Lung (tissue), 12 donors: Measurements from ENCODE around the gene ZNF473. TPM values are rescaled to one million over a fixed set of nuclear protein-coding genes. Genes with fewer than 3 reads are reported as not detected.

Experiments used
- ATAC-seq: fragments of 200-7000 bp; cut with Tn5 transposase; one replicate; pipeline ENCODE4 v1.9.1; 2020; ENCODE audit warnings: moderate number of reproducible peaks; ENCODE audit not compliant: insufficient read depth, low FRiP score
- DNase-seq, 3 donors: peaks; one replicate each; pipeline ENCODE4 v3.0.0-alpha.2; 2013 to 2017
- H3K27ac ChIP-seq, 2 donors: one replicate each; pipeline ENCODE4 v1.5.1; 2013; ENCODE audit warnings: mild to moderate bottlenecking in 2 of 2, moderate library complexity in 2 of 2, control low read depth in 1 of 2, inconsistent platforms in 1 of 2, low read depth in 1 of 2, low read length in 1 of 2
- H3K27me3 ChIP-seq, 3 donors: one replicate each; pipeline ENCODE4 v1.5.1; 2013; ENCODE audit warnings: low read length in 2 of 3; ENCODE audit not compliant: control insufficient read depth in 3 of 3, insufficient read depth in 3 of 3
- H3K36me3 ChIP-seq, 4 donors: one replicate each; pipeline ENCODE4 v1.5.1; 2013; ENCODE audit warnings: low read length in 4 of 4, mild to moderate bottlenecking in 1 of 4, moderate library complexity in 1 of 4; ENCODE audit not compliant: control insufficient read depth in 4 of 4, insufficient read depth in 4 of 4
- H3K4me1 ChIP-seq, 5 donors: one replicate each; pipeline ENCODE4 v1.5.1; 2013; ENCODE audit warnings: low read length in 5 of 5, mild to moderate bottlenecking in 2 of 5, moderate library complexity in 1 of 5; ENCODE audit not compliant: control insufficient read depth in 5 of 5, insufficient read depth in 5 of 5
- H3K4me3 ChIP-seq: one replicate; pipeline ENCODE4 v1.5.1; 2013; ENCODE audit warnings: mild to moderate bottlenecking, control low read depth, moderate library complexity
- H3K9ac ChIP-seq, 2 donors: one replicate each; pipeline ENCODE4 v1.5.1; 2013; ENCODE audit warnings: low read length in 2 of 2, control low read depth in 1 of 2; ENCODE audit not compliant: insufficient read depth in 1 of 2
- H3K9me3 ChIP-seq, 4 donors: one replicate each; pipeline ENCODE4 v1.5.1; 2013; ENCODE audit warnings: low read length in 3 of 4, mild to moderate bottlenecking in 1 of 4, moderate library complexity in 1 of 4; ENCODE audit not compliant: control insufficient read depth in 4 of 4, insufficient read depth in 3 of 4
- CTCF ChIP-seq: IDR thresholded peaks from 2 replicates; pipeline ENCODE4 v1.5.1; 2012; ENCODE audit warnings: mild to moderate bottlenecking; ENCODE audit errors: control extremely low read depth, extremely low read depth
- WGBS, 2 donors: extraction: QIAGEN DNeasy Blood & Tissue Kit; methylation state at CpG; one replicate each; pipeline ENCODE4 v1.1.7; 2013; 5-methylcytosine and 5-hydroxymethylcytosine counted together
- polyA plus RNA-seq, 2 donors: library from polyadenylated mRNA; stranded (reverse); fragments of 200-250 nt; gene quantifications; one replicate each; pipeline ENCODE4 v1.2.1, GENCODE V29; 2013
- total RNA-seq, 2 donors: library from RNA; depleted of rRNA in 1 of 2; stranded (reverse); fragments of >200 nt in 1 of 2; gene quantifications; one replicate each; pipeline ENCODE4 v1.2.1, GENCODE V29; 2014 to 2021
- donor health status: control.
- donor health status: control.
- donor health status: Bipolar disorder and iron deficiency.
- donor health status: healthy.
- donor health status: DM: yes; HTN: yes; CAD: no.

Gene ZNF473
- total and polyA plus RNA-seq, 4 donors, result 2.8 to 10.4 (median 6.6) TPM

- DNase-seq, result no peak
- WGBS, 2 donors, result 74 to 76% methylated on average over 11 of the region's 11 CpGs
- no peaks in the 10 kb centered on the region for H3K27me3 ChIP-seq
- H3K36me3 ChIP-seq, result peaks cover 24 to 81% (median 51%) of the 10 kb centered on the region in 4 donors
- peaks cover 0 to 5% (median 0%) of the 10 kb centered on the region in 5 donors for H3K4me1 ChIP-seq
- peak; percentile 36 for ATAC-seq
- peak overlapping the region in 1 of 2 donors; percentile 38 for H3K27ac ChIP-seq
- TF ChIP-seq CTCF, result no peak
- H3K4me3 ChIP-seq, result no peak overlapping the region
- H3K9me3 ChIP-seq, result no peaks in the 10 kb centered on the region
- no peak overlapping the region for H3K9ac ChIP-seq
These were observed 21.9 kb upstream of the ZNF473 start for GRCh38 chr19:50003810-50004419.

- no peaks in the 10 kb centered on the region for H3K9me3 ChIP-seq
- H3K36me3 ChIP-seq, result peaks cover 14 to 70% (median 49%) of the 10 kb centered on the region in 4 donors
- no peaks in the 10 kb centered on the region for H3K27me3 ChIP-seq
- no peaks in the 10 kb centered on the region for H3K4me1 ChIP-seq
- H3K27ac ChIP-seq, result no peak overlapping the region
- no peak overlapping the region for H3K4me3 ChIP-seq
- no peak for TF ChIP-seq CTCF
- WGBS, 2 donors, result 93 to 98% methylated on average over 12 of the region's 12 CpGs
- DNase-seq, result no peak
- H3K9ac ChIP-seq, result no peak overlapping the region
- no peak for ATAC-seq
These were observed 20.4 kb upstream of the ZNF473 start for GRCh38 chr19:50005428-50005827.

GRCh38 chr19:50007170-50007569 is 18.6 kb upstream of the ZNF473 start:
- WGBS, 2 donors, result 90 to 96% methylated on average over 10 of the region's 10 CpGs
- H3K9ac ChIP-seq, result no peak overlapping the region
- DNase-seq, result no peak
- no peaks in the 10 kb centered on the region for H3K27me3 ChIP-seq
- peaks cover 11 to 54% (median 47%) of the 10 kb centered on the region in 4 donors for H3K36me3 ChIP-seq
- TF ChIP-seq CTCF, result no peak
- H3K4me1 ChIP-seq, result no peaks in the 10 kb centered on the region
- no peaks in the 10 kb centered on the region for H3K9me3 ChIP-seq
- no peak overlapping the region for H3K27ac ChIP-seq
- no peak for ATAC-seq
- H3K4me3 ChIP-seq, result no peak overlapping the region

- Histone ChIP-seq H3K4me1 (no peaks in the 10 kb centered on the region), H3K9me3 (no peaks in the 10 kb centered on the region), H3K27ac (no peak overlapping the region), H3K4me3 (no peak overlapping the region), H3K9ac (no peak overlapping the region), H3K36me3 (peaks cover 11 to 50% (median 44%) of the 10 kb centered on the region in 4 donors), H3K27me3 (no peaks in the 10 kb centered on the region)
- 95% methylated on average over 2 of the region's 2 CpGs for WGBS, 2 donors
- ATAC-seq (no peak), DNase-seq (no peak)
- no peak for TF ChIP-seq CTCF
These were observed 17.9 kb upstream of the ZNF473 start for GRCh38 chr19:50007947-50008346.
